ENCODE results near the gene CEACAM5.

Gene CEACAM5

GRCh38 chr19:41702171-41702651, 6.2 kb upstream of the CEACAM5 start:
- ChIA-PET POLR2A (no interaction called here), CTCF (interaction anchor here (0.5 to 3.6 kb wide), 27 partner anchors 8 to 318 kb away, joined by 3 to 41 read pairs (median 5); no protein-coding TSS in a partner anchor)
- Histone ChIP-seq H3K9me3 (ENCODE audit: control insufficient read depth, insufficient read depth, low read depth, low read length) (no peaks in the 10 kb centered on the region), H3K4me3 (ENCODE audit: low read depth, low read length) (no peak overlapping the region), H3K27ac (ENCODE audit: extremely low read depth, low read depth, low read length) (no peak overlapping the region), H3K4me1 (ENCODE audit: control insufficient read depth, insufficient read depth, low read length) (peaks cover 3% of the 10 kb centered on the region; the same call in 1 of the 2 replicates), H3K36me3 (ENCODE audit: control insufficient read depth in 2 of 2, insufficient read depth in 1 of 2, low read length in 2 of 2) (no peaks in the 10 kb centered on the region)
- TF ChIP-seq ZNF449 (tag by site-specific recombination; IDR thresholded peaks at IDR 0.05), result no peak
- TF ChIP-seq ZNF423 (tag by site-specific recombination; IDR thresholded peaks at IDR 0.05), result no peak
- no peak for TF ChIP-seq ZNF645 (tag by site-specific recombination; IDR thresholded peaks at IDR 0.05)
- TF ChIP-seq ZNF768 (tag by site-specific recombination; IDR thresholded peaks at IDR 0.05), result no peak
- peak; percentile 64 for TF ChIP-seq ZBTB21 (tag by site-specific recombination; IDR thresholded peaks at IDR 0.05)
- no peak for TF ChIP-seq ZBTB8A (tag by site-specific recombination; IDR thresholded peaks at IDR 0.05)
- no peak for TF ChIP-seq ZNF202 (tag by site-specific recombination; IDR thresholded peaks at IDR 0.05; ENCODE audit: borderline replicate concordance)
- TF ChIP-seq ZNF623 (tag by site-specific recombination; IDR thresholded peaks at IDR 0.05), result no peak
- no peak for TF ChIP-seq SALL2 (tag by site-specific recombination; IDR thresholded peaks at IDR 0.05; ENCODE audit: borderline replicate concordance)
- no peak for TF ChIP-seq ZNF133 (tag by site-specific recombination; IDR thresholded peaks at IDR 0.05)
- no peak for TF ChIP-seq ZNF555 (tag by site-specific recombination; conservative IDR thresholded peaks at IDR 0.05)
- TF ChIP-seq ZNF596 (tag by site-specific recombination; IDR thresholded peaks at IDR 0.05), result no peak
- TF ChIP-seq ZNF585B (tag by site-specific recombination; IDR thresholded peaks at IDR 0.05), result no peak
- TF ChIP-seq EGR2 (tag by site-specific recombination; IDR thresholded peaks at IDR 0.05; ENCODE audit: low read depth), result no peak
- no peak for TF ChIP-seq KLF1 (tag by site-specific recombination; IDR thresholded peaks at IDR 0.05)
- TF ChIP-seq ZFP41 (tag by site-specific recombination; IDR thresholded peaks at IDR 0.05; ENCODE audit: borderline replicate concordance), result no peak
- no peak for TF ChIP-seq ZNF776 (tag by site-specific recombination; IDR thresholded peaks at IDR 0.05; ENCODE audit: borderline replicate concordance)
- TF ChIP-seq ZNF324 (tag by site-specific recombination; IDR thresholded peaks at IDR 0.05), result no peak
- TF ChIP-seq ZNF19 (tag by site-specific recombination; IDR thresholded peaks at IDR 0.05; ENCODE audit: low read depth), result no peak
- no peak for TF ChIP-seq ZNF37A (tag by site-specific recombination; IDR thresholded peaks at IDR 0.05)
- peak; percentile 61; the same call in 1 of the 2 replicates for TF ChIP-seq PRDM1 (tag by site-specific recombination; IDR thresholded peaks at IDR 0.05)
- TF ChIP-seq ZNF629 (tag by site-specific recombination; IDR thresholded peaks at IDR 0.05), result peak; percentile 36
- TF ChIP-seq ZNF639 (tag by site-specific recombination; IDR thresholded peaks at IDR 0.05), result no peak
- TF ChIP-seq KLF10 (tag by site-specific recombination; IDR thresholded peaks at IDR 0.05), result no peak
- TF ChIP-seq REPIN1 (tag by site-specific recombination; IDR thresholded peaks at IDR 0.05; ENCODE audit: low read depth), result no peak
- TF ChIP-seq ZNF391 (tag by site-specific recombination; IDR thresholded peaks at IDR 0.05; ENCODE audit: borderline replicate concordance, low read depth), result no peak
- TF ChIP-seq PRDM4 (tag by site-specific recombination; IDR thresholded peaks at IDR 0.05), result no peak
- TF ChIP-seq TCF7L2 (IDR thresholded peaks at IDR 0.05; ENCODE audit: borderline replicate concordance, low read depth, low read length), result no peak
- TF ChIP-seq HIC1 (tag by site-specific recombination; IDR thresholded peaks at IDR 0.05), result peak; percentile 46; the same call in 1 of the 2 replicates
- TF ChIP-seq ZSCAN5A (tag by site-specific recombination; IDR thresholded peaks at IDR 0.05), result no peak

Measured in HEK293 (cell line).